Duodenal mucosa (tissue), 2 donors: ENCODE results near the gene DSTYK.
"Not testable (repeated sequence)": the region's sequence is repeated elsewhere in the genome, so short reads cannot be mapped to it uniquely, and the experiment has no call there.

Experiments used
- H3K27ac ChIP-seq: one replicate; pipeline ENCODE4 v1.7.0; 2013; ENCODE audit warnings: low read depth, low read length
- H3K27me3 ChIP-seq, 2 donors: one replicate each; pipeline ENCODE4 v1.7.0; 2013; ENCODE audit warnings: low read length in 2 of 2, control low read depth in 1 of 2; ENCODE audit not compliant: insufficient read depth in 2 of 2, control insufficient read depth in 1 of 2
- H3K36me3 ChIP-seq, 2 donors: one replicate each; pipeline ENCODE4 v1.7.0; 2013; ENCODE audit warnings: low read length in 2 of 2, control low read depth in 1 of 2; ENCODE audit not compliant: insufficient read depth in 2 of 2, control insufficient read depth in 1 of 2
- H3K4me1 ChIP-seq, 2 donors: one replicate each; pipeline ENCODE4 v1.7.0; 2013; ENCODE audit warnings: low read length in 2 of 2, control low read depth in 1 of 2; ENCODE audit not compliant: insufficient read depth in 2 of 2, control insufficient read depth in 1 of 2
- H3K4me3 ChIP-seq, 2 donors: one replicate each; pipeline ENCODE4 v1.7.0; 2013; ENCODE audit warnings: low read length in 2 of 2, low read depth in 1 of 2
- H3K9ac ChIP-seq, 2 donors: one replicate each; pipeline ENCODE4 v1.7.0; 2013; ENCODE audit warnings: low read length in 2 of 2, low read depth in 1 of 2
- H3K9me3 ChIP-seq, 2 donors: one replicate each; pipeline ENCODE4 v1.7.0; 2013; ENCODE audit warnings: low read length in 2 of 2, control low read depth in 1 of 2; ENCODE audit not compliant: control insufficient read depth in 1 of 2

Gene DSTYK

DNA sequence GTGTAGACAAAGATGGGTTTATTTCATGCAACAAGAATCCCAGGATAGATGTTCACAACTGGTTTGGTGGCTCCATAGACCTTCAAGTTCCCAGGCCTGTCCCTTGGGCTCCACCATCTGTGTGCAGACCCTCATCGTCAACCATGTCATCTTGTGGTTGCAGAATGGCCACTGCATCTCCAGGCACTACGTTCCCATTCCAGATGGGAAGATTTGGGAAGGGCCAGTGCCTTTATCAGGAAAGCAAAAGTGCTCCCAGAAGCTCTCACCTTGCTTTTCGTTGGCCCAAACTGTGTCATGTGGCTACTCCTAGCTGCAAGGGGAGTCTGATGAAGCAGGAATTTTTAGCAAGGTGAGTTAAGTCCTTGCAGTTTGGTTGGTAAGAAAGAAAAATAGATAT is 29.1 kb upstream of the DSTYK start:
- no peaks in the 10 kb centered on the region for H3K4me1 ChIP-seq
- H3K9ac ChIP-seq: no peak overlapping the region
- no peaks in the 10 kb centered on the region for H3K9me3 ChIP-seq
- no peaks in the 10 kb centered on the region for H3K27me3 ChIP-seq
- no peaks in the 10 kb centered on the region for H3K36me3 ChIP-seq
- no peak overlapping the region for H3K27ac ChIP-seq
- H3K4me3 ChIP-seq: no peak overlapping the region

GRCh38 chr1:205240118-205240517 is 28.6 kb upstream of the DSTYK start:
- Histone ChIP-seq H3K27ac (no peak overlapping the region), H3K4me1 (no peaks in the 10 kb centered on the region), H3K9me3 (no peaks in the 10 kb centered on the region), H3K9ac (no peak overlapping the region), H3K4me3 (no peak overlapping the region), H3K36me3 (no peaks in the 10 kb centered on the region), H3K27me3 (no peaks in the 10 kb centered on the region)

- H3K36me3 ChIP-seq: no peaks in the 10 kb centered on the region
- no peaks in the 10 kb centered on the region for H3K4me1 ChIP-seq
- no peak overlapping the region for H3K27ac ChIP-seq
- H3K27me3 ChIP-seq: no peaks in the 10 kb centered on the region
- H3K9ac ChIP-seq: no peak overlapping the region
- no peak overlapping the region for H3K4me3 ChIP-seq
- H3K9me3 ChIP-seq: no peaks in the 10 kb centered on the region
Measured at GRCh38 chr1:205239078-205239477, 27.6 kb upstream of the DSTYK start.

DNA sequence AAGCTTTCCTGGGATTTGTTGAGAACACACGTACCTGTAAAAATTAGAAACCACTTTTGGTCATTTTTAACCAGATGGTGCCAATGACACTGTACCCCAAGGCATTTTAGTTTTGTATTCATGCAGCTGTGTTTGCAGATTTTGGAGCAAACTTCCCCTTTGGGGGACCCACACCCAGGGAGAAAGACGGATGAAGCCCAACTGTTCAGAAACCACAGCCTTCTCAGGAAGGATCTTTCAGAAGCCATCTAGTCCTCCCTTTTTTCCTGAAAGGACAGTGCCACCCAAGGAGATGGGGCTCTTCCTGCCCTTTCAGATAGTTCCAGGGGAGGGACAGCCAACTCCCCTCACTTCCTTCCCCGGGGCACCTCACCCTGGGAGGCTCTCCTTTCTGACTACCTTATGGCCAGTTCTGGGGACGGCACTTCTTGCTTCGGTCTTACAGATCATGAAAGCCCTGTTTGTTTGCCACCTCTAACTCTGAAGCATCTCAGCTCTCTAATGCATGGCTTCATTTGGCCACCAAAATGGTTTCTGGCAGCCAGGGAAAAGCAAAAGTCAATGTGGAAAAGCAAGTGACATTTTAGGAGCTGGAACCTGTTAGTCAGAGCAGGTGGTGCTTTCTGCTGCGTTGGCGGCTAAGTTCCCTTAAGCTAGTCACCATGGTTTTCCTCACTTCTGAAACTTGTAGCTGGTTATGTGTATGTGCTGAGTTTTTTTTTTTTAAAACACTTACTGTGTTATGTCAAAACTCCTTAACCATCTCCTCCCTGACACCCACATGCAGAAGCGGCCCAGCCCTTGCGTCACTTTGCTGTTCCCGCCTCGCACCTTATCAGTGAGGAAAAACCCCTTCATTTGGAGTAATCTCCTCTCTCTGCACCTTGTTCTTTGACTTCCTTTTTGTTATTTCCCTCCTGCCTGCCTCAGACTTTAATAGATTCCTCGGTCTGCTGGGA is 26.3 kb upstream of the DSTYK start:
- H3K9me3 ChIP-seq: no peaks in the 10 kb centered on the region
- no peaks in the 10 kb centered on the region for H3K4me1 ChIP-seq
- H3K36me3 ChIP-seq: no peaks in the 10 kb centered on the region
- H3K27me3 ChIP-seq: no peaks in the 10 kb centered on the region
- no peak overlapping the region for H3K4me3 ChIP-seq
- H3K27ac ChIP-seq: no peak overlapping the region
- no peak overlapping the region for H3K9ac ChIP-seq

DNA sequence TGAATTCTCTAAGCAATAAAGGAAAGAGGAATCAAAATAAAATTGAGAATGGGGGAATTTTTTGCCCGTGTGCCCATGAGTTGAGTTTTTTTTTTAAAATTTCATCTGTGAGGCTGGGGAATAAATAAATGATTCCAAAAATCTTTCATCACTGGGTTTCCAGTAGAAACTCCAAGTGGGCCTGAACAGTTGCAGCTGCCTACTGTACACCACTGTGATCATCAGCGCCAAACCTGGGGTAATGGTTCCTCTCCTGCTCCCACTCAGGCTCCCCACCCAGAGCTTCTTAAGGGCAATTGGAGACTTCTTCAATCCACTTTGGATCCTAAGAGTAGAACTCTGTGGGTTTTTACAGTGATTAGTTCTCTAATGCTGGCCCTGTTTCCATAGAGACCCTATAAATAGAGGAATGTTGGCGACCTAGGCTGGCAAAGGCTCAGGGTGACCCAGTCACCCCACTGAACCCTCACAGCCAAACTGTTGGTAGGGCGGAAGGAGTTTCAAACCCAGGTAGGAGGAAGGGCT is 25.5 kb upstream of the DSTYK start:
- no peak overlapping the region for H3K4me3 ChIP-seq
- H3K9ac ChIP-seq: no peak overlapping the region
- no peaks in the 10 kb centered on the region for H3K36me3 ChIP-seq
- no peaks in the 10 kb centered on the region for H3K27me3 ChIP-seq
- H3K27ac ChIP-seq: no peak overlapping the region
- no peaks in the 10 kb centered on the region for H3K9me3 ChIP-seq
- H3K4me1 ChIP-seq: no peaks in the 10 kb centered on the region

DNA sequence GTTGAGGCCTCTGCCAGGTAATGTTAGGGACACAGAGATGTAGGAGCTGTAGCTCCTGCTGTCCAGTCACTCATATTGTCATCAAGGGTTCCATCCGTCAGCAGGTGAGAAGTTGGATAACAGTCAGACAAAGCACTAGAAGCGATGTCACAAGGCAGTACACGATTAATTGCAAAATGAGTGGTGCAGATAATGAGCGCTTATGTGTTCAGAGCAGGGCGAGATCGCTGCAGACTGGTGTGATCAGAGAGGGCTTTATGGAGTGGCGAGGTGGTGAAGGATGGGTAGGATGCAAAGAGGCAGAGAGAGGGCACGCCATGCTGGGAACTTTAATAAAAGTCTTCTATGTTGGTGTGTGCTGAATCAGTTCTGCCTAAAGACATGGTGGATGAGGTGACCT is 25.0 kb upstream of the DSTYK start:
- Histone ChIP-seq H3K36me3 (no peaks in the 10 kb centered on the region), H3K27me3 (no peaks in the 10 kb centered on the region), H3K4me1 (no peaks in the 10 kb centered on the region), H3K4me3 (no peak overlapping the region), H3K9ac (no peak overlapping the region), H3K27ac (no peak overlapping the region), H3K9me3 (no peaks in the 10 kb centered on the region)

- Histone ChIP-seq H3K27ac (no peak overlapping the region), H3K9me3 (no peaks in the 10 kb centered on the region)
Measured at GRCh38 chr1:205235951-205236350, 24.4 kb upstream of the DSTYK start.

GRCh38 chr1:205233986-205234385 is 22.5 kb upstream of the DSTYK start:
- H3K36me3 ChIP-seq, H3K4me3 ChIP-seq, H3K4me1 ChIP-seq, H3K9ac ChIP-seq, H3K27ac ChIP-seq, H3K9me3 ChIP-seq, H3K27me3 ChIP-seq: not testable (repeated sequence)

More at GRCh38 chr1:205235951-205236350, 24.4 kb upstream of the DSTYK start:
- H3K4me3 ChIP-seq: no peak overlapping the region
- no peaks in the 10 kb centered on the region for H3K36me3 ChIP-seq
- no peak overlapping the region for H3K9ac ChIP-seq
- no peaks in the 10 kb centered on the region for H3K27me3 ChIP-seq
- no peaks in the 10 kb centered on the region for H3K4me1 ChIP-seq

DNA sequence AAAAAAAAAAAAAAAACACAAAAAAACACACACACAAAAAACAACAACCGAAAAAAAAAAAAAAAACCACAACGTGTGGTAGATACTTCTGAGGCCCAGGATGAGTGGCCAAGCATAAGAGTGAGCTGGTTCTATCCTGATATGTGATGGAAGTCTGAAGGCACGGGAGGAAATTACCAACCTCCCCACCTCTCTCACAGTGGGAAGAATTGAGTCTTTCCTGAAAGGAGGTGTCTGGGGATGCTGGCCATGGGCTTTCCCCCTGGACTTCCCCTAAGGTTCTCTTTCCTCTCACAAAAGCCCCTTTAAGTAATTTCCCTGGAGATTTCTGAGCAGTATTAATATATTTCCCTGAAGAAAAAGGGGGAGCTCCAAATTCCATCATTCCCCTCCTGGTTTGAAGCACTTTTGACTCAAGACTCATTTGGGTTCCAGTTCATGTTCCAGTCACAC is 21.5 kb upstream of the DSTYK start:
- no peak overlapping the region for H3K9ac ChIP-seq
- H3K4me1 ChIP-seq: peaks cover 17 to 18% of the 10 kb centered on the region in 2 donors
- peaks cover 5 to 9% of the 10 kb centered on the region in 2 donors for H3K27me3 ChIP-seq
- H3K9me3 ChIP-seq: no peaks in the 10 kb centered on the region
- no peaks in the 10 kb centered on the region for H3K36me3 ChIP-seq
- no peak overlapping the region for H3K27ac ChIP-seq
- H3K4me3 ChIP-seq: no peak overlapping the region

DNA sequence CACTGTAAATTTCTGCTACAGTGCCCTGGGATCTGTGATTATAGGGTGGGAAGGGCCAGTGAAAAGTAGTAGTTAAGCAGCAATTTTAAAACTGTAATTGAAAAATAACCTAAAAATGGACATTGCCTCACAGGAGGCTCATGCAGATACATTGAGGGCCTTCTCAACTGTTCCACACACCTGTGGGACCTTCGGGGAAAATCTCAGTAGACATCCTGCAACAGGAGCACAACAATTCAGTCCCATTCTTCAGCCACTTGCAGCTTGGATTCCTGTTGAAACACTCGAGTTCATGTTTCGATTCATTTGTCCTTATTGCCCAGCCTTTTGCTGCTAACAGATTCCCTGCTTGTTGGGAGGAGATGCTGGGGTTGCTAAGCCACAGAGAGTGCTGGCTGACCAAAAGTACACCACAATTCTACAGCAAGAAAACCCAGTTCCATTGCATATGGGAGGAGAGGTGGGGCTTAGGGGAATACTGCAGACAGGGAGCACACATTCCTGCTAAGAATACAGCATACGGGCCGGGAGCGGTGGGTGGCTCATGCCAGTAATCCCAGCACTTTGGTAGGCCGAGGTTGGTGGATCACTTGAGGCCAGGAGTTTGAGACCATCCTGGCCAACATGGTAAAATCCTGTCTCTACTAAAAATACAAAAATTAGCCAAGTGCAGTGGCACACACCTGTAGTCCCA is 20.8 kb upstream of the DSTYK start:
- Histone ChIP-seq H3K4me3 (no peak overlapping the region), H3K9ac (no peak overlapping the region), H3K27ac (no peak overlapping the region)

More for the DNA sequence above, 20.8 kb upstream of the DSTYK start:
- Histone ChIP-seq H3K9me3 (no peaks in the 10 kb centered on the region), H3K36me3 (no peaks in the 10 kb centered on the region), H3K27me3 (peaks cover 7 to 13% of the 10 kb centered on the region in 2 donors), H3K4me1 (peaks cover 18 to 20% of the 10 kb centered on the region in 2 donors)
